H1 (cell line): ENCODE data around the gene CBLL2. TPM values are rescaled to one million over a fixed set of nuclear protein-coding genes. Genes with fewer than 3 reads are reported as not detected.

ENCODE experiments used
- CREB1 ChIP-seq: IDR thresholded peaks from 2 replicates; pipeline ENCODE4 v1.6.1; 2012; ENCODE audit warnings: inconsistent platforms
- KDM5A ChIP-seq: fragments of 200-600 bp; IDR thresholded peaks from 2 replicates; pipeline ENCODE4 v1.7.1; 2012; ENCODE audit warnings: mild to moderate bottlenecking, low read length, inconsistent platforms, mixed read lengths
- RBBP5 ChIP-seq: IDR thresholded peaks from 2 replicates; pipeline ENCODE4 v1.7.1; 2012; ENCODE audit warnings: low read depth, mild to moderate bottlenecking, inconsistent platforms, low read length, moderate library complexity, borderline replicate concordance
- SIX5 ChIP-seq: IDR thresholded peaks from 2 replicates; pipeline ENCODE4 v1.6.1; 2011; ENCODE audit warnings: mild to moderate bottlenecking, low read depth, low read length
- SP1 ChIP-seq: IDR thresholded peaks from 2 replicates; pipeline ENCODE4 v1.6.1; 2011; ENCODE audit warnings: low read depth, low read length
- polyA plus RNA-seq, 7 experiments: library from polyadenylated mRNA; depleted of rRNA in 3 of 7; stranded (reverse) in 5 of 7; unstranded in 2 of 7; fragments of >200 nt in 5 of 7; fragments of 200-250 nt in 2 of 7; gene quantifications; 1 replicate in 5 of 7; 2 replicates in 1 of 7; 4 replicates in 1 of 7; pipeline versions ENCODE4 v1.2.1 to v1.2.3, GENCODE V29; 2011 to 2013; ENCODE audit warnings: missing spikeins in 2 of 7, mixed read lengths in 2 of 7
- total RNA-seq: library from RNA; stranded (reverse); fragmentation: NEBNext Ultra II Directional; extraction: Animal tissue kit (Norgen Biotek cat#: 25700); gene quantifications from 2 replicates; pipeline ENCODE4 v1.2.1, GENCODE V29; 2021
- TF ChIP-seq, protein P1 (sequence below): fragments of 300-600 bp; sonication (generic); IDR thresholded peaks from 2 replicates; pipeline ENCODE4 v1.7.1; 2012; ENCODE audit warnings: low read length, moderate library complexity, mild to moderate bottlenecking, inconsistent platforms; ENCODE audit not compliant: insufficient replicate concordance
- TF ChIP-seq, protein P2 (sequence below): IDR thresholded peaks from 2 replicates; pipeline ENCODE4 v1.6.1; 2012; ENCODE audit warnings: low read length, inconsistent platforms

Gene CBLL2
- total and polyA plus RNA-seq, 2 of the 8 experiments (the other 6 are each of a cell fraction or from before 2014, with no cell fraction given), result not detected

DNA sequence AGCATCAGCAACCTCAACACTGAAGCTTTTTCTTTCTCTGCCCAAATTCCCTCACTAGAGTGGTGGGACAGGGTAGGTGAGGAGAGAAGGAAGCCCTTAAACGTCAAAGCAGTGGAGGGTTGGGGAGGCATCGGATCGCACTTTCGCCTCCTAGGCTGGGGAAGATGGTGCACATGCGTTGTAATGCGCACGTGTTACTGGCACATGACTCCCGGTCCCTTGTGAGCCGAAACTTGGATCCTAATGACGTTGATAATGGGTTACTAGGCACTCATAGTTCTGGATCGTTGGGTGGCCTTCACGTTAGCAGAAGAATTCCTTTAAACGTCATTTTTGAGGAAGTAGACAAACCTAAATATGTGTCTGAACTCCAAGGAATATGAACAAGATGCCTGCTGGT lies at the start of gene CBLL2 (continued):
- TF ChIP-seq, protein P1, sequence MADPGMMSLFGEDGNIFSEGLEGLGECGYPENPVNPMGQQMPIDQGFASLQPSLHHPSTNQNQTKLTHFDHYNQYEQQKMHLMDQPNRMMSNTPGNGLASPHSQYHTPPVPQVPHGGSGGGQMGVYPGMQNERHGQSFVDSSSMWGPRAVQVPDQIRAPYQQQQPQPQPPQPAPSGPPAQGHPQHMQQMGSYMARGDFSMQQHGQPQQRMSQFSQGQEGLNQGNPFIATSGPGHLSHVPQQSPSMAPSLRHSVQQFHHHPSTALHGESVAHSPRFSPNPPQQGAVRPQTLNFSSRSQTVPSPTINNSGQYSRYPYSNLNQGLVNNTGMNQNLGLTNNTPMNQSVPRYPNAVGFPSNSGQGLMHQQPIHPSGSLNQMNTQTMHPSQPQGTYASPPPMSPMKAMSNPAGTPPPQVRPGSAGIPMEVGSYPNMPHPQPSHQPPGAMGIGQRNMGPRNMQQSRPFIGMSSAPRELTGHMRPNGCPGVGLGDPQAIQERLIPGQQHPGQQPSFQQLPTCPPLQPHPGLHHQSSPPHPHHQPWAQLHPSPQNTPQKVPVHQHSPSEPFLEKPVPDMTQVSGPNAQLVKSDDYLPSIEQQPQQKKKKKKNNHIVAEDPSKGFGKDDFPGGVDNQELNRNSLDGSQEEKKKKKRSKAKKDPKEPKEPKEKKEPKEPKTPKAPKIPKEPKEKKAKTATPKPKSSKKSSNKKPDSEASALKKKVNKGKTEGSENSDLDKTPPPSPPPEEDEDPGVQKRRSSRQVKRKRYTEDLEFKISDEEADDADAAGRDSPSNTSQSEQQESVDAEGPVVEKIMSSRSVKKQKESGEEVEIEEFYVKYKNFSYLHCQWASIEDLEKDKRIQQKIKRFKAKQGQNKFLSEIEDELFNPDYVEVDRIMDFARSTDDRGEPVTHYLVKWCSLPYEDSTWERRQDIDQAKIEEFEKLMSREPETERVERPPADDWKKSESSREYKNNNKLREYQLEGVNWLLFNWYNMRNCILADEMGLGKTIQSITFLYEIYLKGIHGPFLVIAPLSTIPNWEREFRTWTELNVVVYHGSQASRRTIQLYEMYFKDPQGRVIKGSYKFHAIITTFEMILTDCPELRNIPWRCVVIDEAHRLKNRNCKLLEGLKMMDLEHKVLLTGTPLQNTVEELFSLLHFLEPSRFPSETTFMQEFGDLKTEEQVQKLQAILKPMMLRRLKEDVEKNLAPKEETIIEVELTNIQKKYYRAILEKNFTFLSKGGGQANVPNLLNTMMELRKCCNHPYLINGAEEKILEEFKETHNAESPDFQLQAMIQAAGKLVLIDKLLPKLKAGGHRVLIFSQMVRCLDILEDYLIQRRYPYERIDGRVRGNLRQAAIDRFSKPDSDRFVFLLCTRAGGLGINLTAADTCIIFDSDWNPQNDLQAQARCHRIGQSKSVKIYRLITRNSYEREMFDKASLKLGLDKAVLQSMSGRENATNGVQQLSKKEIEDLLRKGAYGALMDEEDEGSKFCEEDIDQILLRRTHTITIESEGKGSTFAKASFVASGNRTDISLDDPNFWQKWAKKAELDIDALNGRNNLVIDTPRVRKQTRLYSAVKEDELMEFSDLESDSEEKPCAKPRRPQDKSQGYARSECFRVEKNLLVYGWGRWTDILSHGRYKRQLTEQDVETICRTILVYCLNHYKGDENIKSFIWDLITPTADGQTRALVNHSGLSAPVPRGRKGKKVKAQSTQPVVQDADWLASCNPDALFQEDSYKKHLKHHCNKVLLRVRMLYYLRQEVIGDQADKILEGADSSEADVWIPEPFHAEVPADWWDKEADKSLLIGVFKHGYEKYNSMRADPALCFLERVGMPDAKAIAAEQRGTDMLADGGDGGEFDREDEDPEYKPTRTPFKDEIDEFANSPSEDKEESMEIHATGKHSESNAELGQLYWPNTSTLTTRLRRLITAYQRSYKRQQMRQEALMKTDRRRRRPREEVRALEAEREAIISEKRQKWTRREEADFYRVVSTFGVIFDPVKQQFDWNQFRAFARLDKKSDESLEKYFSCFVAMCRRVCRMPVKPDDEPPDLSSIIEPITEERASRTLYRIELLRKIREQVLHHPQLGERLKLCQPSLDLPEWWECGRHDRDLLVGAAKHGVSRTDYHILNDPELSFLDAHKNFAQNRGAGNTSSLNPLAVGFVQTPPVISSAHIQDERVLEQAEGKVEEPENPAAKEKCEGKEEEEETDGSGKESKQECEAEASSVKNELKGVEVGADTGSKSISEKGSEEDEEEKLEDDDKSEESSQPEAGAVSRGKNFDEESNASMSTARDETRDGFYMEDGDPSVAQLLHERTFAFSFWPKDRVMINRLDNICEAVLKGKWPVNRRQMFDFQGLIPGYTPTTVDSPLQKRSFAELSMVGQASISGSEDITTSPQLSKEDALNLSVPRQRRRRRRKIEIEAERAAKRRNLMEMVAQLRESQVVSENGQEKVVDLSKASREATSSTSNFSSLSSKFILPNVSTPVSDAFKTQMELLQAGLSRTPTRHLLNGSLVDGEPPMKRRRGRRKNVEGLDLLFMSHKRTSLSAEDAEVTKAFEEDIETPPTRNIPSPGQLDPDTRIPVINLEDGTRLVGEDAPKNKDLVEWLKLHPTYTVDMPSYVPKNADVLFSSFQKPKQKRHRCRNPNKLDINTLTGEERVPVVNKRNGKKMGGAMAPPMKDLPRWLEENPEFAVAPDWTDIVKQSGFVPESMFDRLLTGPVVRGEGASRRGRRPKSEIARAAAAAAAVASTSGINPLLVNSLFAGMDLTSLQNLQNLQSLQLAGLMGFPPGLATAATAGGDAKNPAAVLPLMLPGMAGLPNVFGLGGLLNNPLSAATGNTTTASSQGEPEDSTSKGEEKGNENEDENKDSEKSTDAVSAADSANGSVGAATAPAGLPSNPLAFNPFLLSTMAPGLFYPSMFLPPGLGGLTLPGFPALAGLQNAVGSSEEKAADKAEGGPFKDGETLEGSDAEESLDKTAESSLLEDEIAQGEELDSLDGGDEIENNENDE, result no peak
- TF ChIP-seq, protein P2, sequence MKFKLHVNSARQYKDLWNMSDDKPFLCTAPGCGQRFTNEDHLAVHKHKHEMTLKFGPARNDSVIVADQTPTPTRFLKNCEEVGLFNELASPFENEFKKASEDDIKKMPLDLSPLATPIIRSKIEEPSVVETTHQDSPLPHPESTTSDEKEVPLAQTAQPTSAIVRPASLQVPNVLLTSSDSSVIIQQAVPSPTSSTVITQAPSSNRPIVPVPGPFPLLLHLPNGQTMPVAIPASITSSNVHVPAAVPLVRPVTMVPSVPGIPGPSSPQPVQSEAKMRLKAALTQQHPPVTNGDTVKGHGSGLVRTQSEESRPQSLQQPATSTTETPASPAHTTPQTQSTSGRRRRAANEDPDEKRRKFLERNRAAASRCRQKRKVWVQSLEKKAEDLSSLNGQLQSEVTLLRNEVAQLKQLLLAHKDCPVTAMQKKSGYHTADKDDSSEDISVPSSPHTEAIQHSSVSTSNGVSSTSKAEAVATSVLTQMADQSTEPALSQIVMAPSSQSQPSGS, result no peak
- no peak for TF ChIP-seq KDM5A
- TF ChIP-seq CREB1, result no peak
- TF ChIP-seq SIX5, result no peak
- TF ChIP-seq SP1, result no peak
- no peak for TF ChIP-seq RBBP5
